Progenitor cell of endocrine pancreas (in vitro differentiated cells): ENCODE results near the gene TFF1. TPM values are rescaled to one million over a fixed set of nuclear protein-coding genes. Genes with fewer than 3 reads are reported as not detected.

Source experiments
- DNase-seq: peaks from one replicate; pipeline ENCODE4 v3.0.0; 2021; ENCODE audit warnings: low spot score; ENCODE audit not compliant: unreplicated experiment
- H3K27ac Mint-ChIP-seq: 2 replicates; pipeline ENCODE4 v1.8.0; 2021; ENCODE audit warnings: mild to moderate bottlenecking, moderate library complexity, mixed read lengths
- H3K27me3 Mint-ChIP-seq: 2 replicates; pipeline ENCODE4 v1.8.0; 2021; ENCODE audit warnings: mixed read lengths
- H3K36me3 Mint-ChIP-seq: 2 replicates; pipeline ENCODE4 v1.8.0; 2022; ENCODE audit warnings: mixed read lengths; ENCODE audit not compliant: insufficient read depth
- H3K4me1 Mint-ChIP-seq: 2 replicates; pipeline ENCODE4 v1.8.0; 2021; ENCODE audit warnings: low read depth, mixed read lengths
- H3K4me3 Mint-ChIP-seq: 2 replicates; pipeline ENCODE4 v1.8.0; 2021; ENCODE audit warnings: low read depth, mild to moderate bottlenecking, moderate library complexity, mixed read lengths
- H3K9me3 Mint-ChIP-seq: 2 replicates; pipeline ENCODE4 v1.8.0; 2021; ENCODE audit warnings: low read depth, mixed read lengths
- CTCF ChIP-seq: fragments of 200-600 bp; sonication (generic); IDR thresholded peaks from one replicate; pipeline ENCODE4 v1.5.0; 2021; ENCODE audit warnings: antibody characterized with exemption, mild to moderate bottlenecking; ENCODE audit not compliant: unreplicated experiment
- total RNA-seq: library from RNA; stranded (reverse); gene quantifications from 2 replicates; pipeline ENCODE4 v1.2.1, GENCODE V29; 2021

Gene TFF1
- total RNA-seq, 1 donor from 2014 or later: 0.77 TPM

- Mint-ChIP-seq H3K27me3 (peaks cover 9% of the 10 kb centered on the region), H3K36me3 (no peaks in the 10 kb centered on the region), H3K27ac (no peak overlapping the region), H3K4me1 (peaks cover 9% of the 10 kb centered on the region), H3K9me3 (peaks cover 15% of the 10 kb centered on the region), H3K4me3 (no peak overlapping the region)
- no peak for TF ChIP-seq CTCF
- no peak for DNase-seq
Measured at GRCh38 chr21:42356650-42357049, 9.7 kb downstream of the TFF1 start.

- no peaks in the 10 kb centered on the region for H3K36me3 Mint-ChIP-seq
- peaks cover 12% of the 10 kb centered on the region for H3K4me1 Mint-ChIP-seq
- peaks cover 15% of the 10 kb centered on the region for H3K9me3 Mint-ChIP-seq
- DNase-seq: no peak
- peaks cover 9% of the 10 kb centered on the region for H3K27me3 Mint-ChIP-seq
- H3K4me3 Mint-ChIP-seq: no peak overlapping the region
- no peak overlapping the region for H3K27ac Mint-ChIP-seq
- no peak for TF ChIP-seq CTCF
Measured at GRCh38 chr21:42356046-42356445, 10.3 kb downstream of the TFF1 start.

GRCh38 chr21:42353623-42354022 is 12.7 kb downstream of the TFF1 start:
- Mint-ChIP-seq H3K9me3 (peaks cover 15% of the 10 kb centered on the region), H3K4me3 (no peak overlapping the region), H3K36me3 (no peaks in the 10 kb centered on the region), H3K27ac (no peak overlapping the region), H3K27me3 (peaks cover 9% of the 10 kb centered on the region), H3K4me1 (peaks cover 17% of the 10 kb centered on the region)
- TF ChIP-seq CTCF: no peak
- DNase-seq: no peak

GRCh38 chr21:42352441-42353095 is 13.8 kb downstream of the TFF1 start:
- Mint-ChIP-seq H3K4me3 (no peak overlapping the region), H3K27me3 (peaks cover 9% of the 10 kb centered on the region), H3K4me1 (peaks cover 14% of the 10 kb centered on the region), H3K27ac (no peak overlapping the region), H3K36me3 (no peaks in the 10 kb centered on the region), H3K9me3 (peaks cover 15% of the 10 kb centered on the region)
- TF ChIP-seq CTCF: no peak
- DNase-seq: no peak

- no peaks in the 10 kb centered on the region for H3K36me3 Mint-ChIP-seq
- peaks cover 13% of the 10 kb centered on the region for H3K4me1 Mint-ChIP-seq
- H3K27ac Mint-ChIP-seq: no peak overlapping the region
- no peak overlapping the region for H3K4me3 Mint-ChIP-seq
- peaks cover 10% of the 10 kb centered on the region for H3K27me3 Mint-ChIP-seq
- DNase-seq: no peak
- H3K9me3 Mint-ChIP-seq: peaks cover 10% of the 10 kb centered on the region
- no peak for TF ChIP-seq CTCF
Measured at GRCh38 chr21:42351626-42352440, 14.5 kb downstream of the TFF1 start.
